OCI-LY7 (cell line): ENCODE measurements around the gene DERL3. TPM values are rescaled to one million over a fixed set of nuclear protein-coding genes. Genes with fewer than 3 reads are reported as not detected.

ENCODE experiments used
- BruUV-seq: library from RNA; stranded (reverse); fragments of 400-500 nt; replicated peaks from 2 replicates; lab custom pipeline; 2021; lab: Mats Ljungman, UMichigan
- CTCF ChIA-PET: fragments of 300-600 bp; sonication (Branson Sonifier 250); formaldehyde crosslinking; loops from one replicate; lab custom pipeline; 2022; ENCODE audit warnings: antibody characterized with exemption; ENCODE audit not compliant: unreplicated experiment; lab: Charles Lee
- POLR2A ChIA-PET: fragments of 300-600 bp; sonication (Branson Sonifier 250); formaldehyde crosslinking; loops from one replicate; lab custom pipeline; 2022; ENCODE audit warnings: antibody characterized with exemption; lab: Charles Lee
- DNase-seq: peaks from one replicate; pipeline ENCODE4 v3.0.0-alpha.2; 2015; ENCODE audit warnings: low spot score
- H2AFZ ChIP-seq: fragments of 200-600 bp; sonication (generic), shearing (Covaris generic); 2 replicates; pipeline ENCODE4 v1.6.1; 2014; ENCODE audit warnings: mild to moderate bottlenecking, antibody characterized with exemption, low read length, moderate library complexity
- H3K27ac ChIP-seq: fragments of 200-600 bp; sonication (generic); 2 replicates; pipeline ENCODE4 v1.5.1; 2014; ENCODE audit warnings: mixed run types, low read depth, mild to moderate bottlenecking, moderate library complexity, low read length, inconsistent platforms; ENCODE audit not compliant: poor library complexity, severe bottlenecking
- H3K36me3 ChIP-seq: fragments of 200-600 bp; sonication (generic); 2 replicates; pipeline ENCODE4 v1.6.1; 2014; ENCODE audit warnings: mild to moderate bottlenecking, antibody characterized with exemption, low read length, moderate library complexity, mixed read lengths; ENCODE audit not compliant: insufficient read depth
- H3K4me1 ChIP-seq: fragments of 200-600 bp; sonication (generic); 2 replicates; pipeline ENCODE4 v1.5.1; 2014; ENCODE audit warnings: mild to moderate bottlenecking, low read length; ENCODE audit not compliant: insufficient read depth, poor library complexity, severe bottlenecking
- H3K4me2 ChIP-seq: fragments of 200-600 bp; sonication (generic); 2 replicates; pipeline ENCODE4 v1.6.1; 2014; ENCODE audit warnings: mild to moderate bottlenecking, low read length
- H3K4me3 ChIP-seq: fragments of 200-600 bp; sonication (generic); 2 replicates; pipeline ENCODE4 v1.5.1; 2014; ENCODE audit warnings: mild to moderate bottlenecking, low read depth, low read length; ENCODE audit not compliant: poor library complexity, severe bottlenecking
- H3K79me2 ChIP-seq: fragments of 200-600 bp; sonication (generic); 2 replicates; pipeline ENCODE4 v1.6.1; 2016; ENCODE audit warnings: low read depth, mild to moderate bottlenecking, low read length, moderate library complexity, mixed read lengths; ENCODE audit not compliant: insufficient read depth
- H3K9me2 ChIP-seq: fragments of 200-600 bp; sonication (generic); 2 replicates; pipeline ENCODE4 v1.6.1; 2016; ENCODE audit warnings: mild to moderate bottlenecking, low read length, mixed read lengths; ENCODE audit not compliant: insufficient read depth
- H3K9me3 ChIP-seq: fragments of 200-600 bp; sonication (generic); 2 replicates; pipeline ENCODE4 v1.6.1; 2014; ENCODE audit warnings: mild to moderate bottlenecking, mixed run types, low read length, mixed read lengths
- H4K20me1 ChIP-seq: fragments of 200-600 bp; sonication (generic); 2 replicates; pipeline ENCODE4 v1.6.1; 2014; ENCODE audit warnings: mild to moderate bottlenecking, antibody characterized with exemption, low read length, moderate library complexity, mixed read lengths; ENCODE audit not compliant: insufficient read depth
- EZH2phosphoT487 ChIP-seq: fragments of 200-600 bp; sonication (generic); IDR thresholded peaks from 2 replicates; pipeline ENCODE4 v1.6.1; 2018; ENCODE audit warnings: low read depth, borderline replicate concordance, mild to moderate bottlenecking, mixed run types, antibody characterized with exemption, low read length, moderate library complexity, mixed read lengths
- intact Hi-C: fragments of 100-400 bp; cut with micrococcal nuclease; formaldehyde crosslinking; loops from one replicate; pipeline ENCODE4 v1.10.0; 2022; ENCODE audit not compliant: unreplicated experiment
- total RNA-seq, 2 experiments: library from RNA; depleted of rRNA in 1 of 2; stranded (reverse); fragments of >200 nt in 1 of 2; shearing (Covaris generic) in 1 of 2; gene quantifications; 2 replicates each; pipeline ENCODE4 v1.2.3, GENCODE V29; 2014 to 2022
- TF ChIP-seq, protein P1 (sequence below): fragments of 200-600 bp; sonication (generic); conservative IDR thresholded peaks from 2 replicates; pipeline ENCODE4 v1.5.1; 2014; ENCODE audit warnings: mild to moderate bottlenecking, antibody characterized with exemption, low read length, moderate library complexity, mixed read lengths

The DERL3 gene
- total RNA-seq, 2 experiments from 2014 or later: 44.6 to 52.1 TPM

DNA sequence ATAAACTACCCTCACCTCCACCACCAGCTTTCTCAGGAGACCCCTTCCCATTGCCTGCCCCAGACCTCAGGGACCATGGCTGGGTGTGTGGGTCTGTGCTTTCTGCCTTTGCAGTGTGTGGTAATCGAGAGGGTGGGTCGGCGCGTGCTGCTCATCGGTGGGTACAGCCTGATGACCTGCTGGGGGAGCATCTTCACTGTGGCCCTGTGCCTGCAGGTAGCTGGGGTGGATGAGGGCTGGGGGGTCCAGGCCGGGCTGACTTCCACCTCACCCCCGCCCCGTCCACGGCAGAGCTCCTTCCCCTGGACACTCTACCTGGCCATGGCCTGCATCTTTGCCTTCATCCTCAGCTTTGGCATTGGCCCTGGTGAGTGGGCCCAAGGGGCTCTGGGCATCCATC is 44.9 kb upstream of the DERL3 start:
- POLR2A ChIA-PET: no interaction called here
- Histone ChIP-seq H2AFZ (no peak overlapping the region), H3K27ac (no peak overlapping the region), H3K79me2 (no peaks in the 10 kb centered on the region), H3K4me1 (no peaks in the 10 kb centered on the region), H4K20me1 (no peaks in the 10 kb centered on the region), H3K4me2 (no peak overlapping the region), H3K9me2 (no peaks in the 10 kb centered on the region), H3K36me3 (peaks cover 4% of the 10 kb centered on the region; the same call in 1 of the 2 replicates), H3K4me3 (no peak overlapping the region), H3K9me3 (no peaks in the 10 kb centered on the region)
- TF ChIP-seq EZH2phosphoT487: no peak
- TF ChIP-seq, protein P1, sequence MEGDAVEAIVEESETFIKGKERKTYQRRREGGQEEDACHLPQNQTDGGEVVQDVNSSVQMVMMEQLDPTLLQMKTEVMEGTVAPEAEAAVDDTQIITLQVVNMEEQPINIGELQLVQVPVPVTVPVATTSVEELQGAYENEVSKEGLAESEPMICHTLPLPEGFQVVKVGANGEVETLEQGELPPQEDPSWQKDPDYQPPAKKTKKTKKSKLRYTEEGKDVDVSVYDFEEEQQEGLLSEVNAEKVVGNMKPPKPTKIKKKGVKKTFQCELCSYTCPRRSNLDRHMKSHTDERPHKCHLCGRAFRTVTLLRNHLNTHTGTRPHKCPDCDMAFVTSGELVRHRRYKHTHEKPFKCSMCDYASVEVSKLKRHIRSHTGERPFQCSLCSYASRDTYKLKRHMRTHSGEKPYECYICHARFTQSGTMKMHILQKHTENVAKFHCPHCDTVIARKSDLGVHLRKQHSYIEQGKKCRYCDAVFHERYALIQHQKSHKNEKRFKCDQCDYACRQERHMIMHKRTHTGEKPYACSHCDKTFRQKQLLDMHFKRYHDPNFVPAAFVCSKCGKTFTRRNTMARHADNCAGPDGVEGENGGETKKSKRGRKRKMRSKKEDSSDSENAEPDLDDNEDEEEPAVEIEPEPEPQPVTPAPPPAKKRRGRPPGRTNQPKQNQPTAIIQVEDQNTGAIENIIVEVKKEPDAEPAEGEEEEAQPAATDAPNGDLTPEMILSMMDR: no peak
- BruUV-seq: no TSS peak
- CTCF ChIA-PET: no interaction called here
- intact Hi-C loops: no loop called here
- no peak for DNase-seq

DNA sequence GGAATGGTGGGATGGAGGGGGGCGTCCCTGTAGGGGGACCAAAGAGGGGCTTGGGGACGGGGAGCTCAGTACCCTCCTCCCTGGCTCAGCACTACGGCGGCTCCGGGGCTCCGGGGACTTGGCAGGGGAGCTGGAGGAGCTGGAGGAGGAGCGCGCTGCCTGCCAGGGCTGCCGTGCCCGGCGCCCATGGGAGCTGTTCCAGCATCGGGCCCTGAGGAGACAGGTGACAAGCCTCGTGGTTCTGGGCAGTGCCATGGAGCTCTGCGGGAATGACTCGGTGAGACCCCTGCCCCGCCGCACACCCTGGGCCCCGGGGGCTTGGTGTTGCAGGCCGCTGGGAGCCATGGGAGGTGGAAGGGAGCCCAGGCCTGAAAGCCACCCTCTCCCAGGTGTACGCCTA is 43.6 kb upstream of the DERL3 start:
- H4K20me1 ChIP-seq: no peaks in the 10 kb centered on the region
- H2AFZ ChIP-seq: no peak overlapping the region
- no peak overlapping the region for H3K4me2 ChIP-seq
- H3K4me1 ChIP-seq: no peaks in the 10 kb centered on the region
- no peaks in the 10 kb centered on the region for H3K9me2 ChIP-seq
- ChIA-PET CTCF (no interaction called here), POLR2A (no interaction called here)
- no peak for DNase-seq
- H3K36me3 ChIP-seq: peaks cover 10% of the 10 kb centered on the region; the same call in 1 of the 2 replicates
- intact Hi-C loops: no loop called here
- TF ChIP-seq EZH2phosphoT487: no peak
- TF ChIP-seq, protein P1: no peak
- BruUV-seq: no TSS peak
- no peak overlapping the region for H3K4me3 ChIP-seq
- H3K27ac ChIP-seq: no peak overlapping the region
- no peaks in the 10 kb centered on the region for H3K79me2 ChIP-seq
- no peaks in the 10 kb centered on the region for H3K9me3 ChIP-seq

DNA sequence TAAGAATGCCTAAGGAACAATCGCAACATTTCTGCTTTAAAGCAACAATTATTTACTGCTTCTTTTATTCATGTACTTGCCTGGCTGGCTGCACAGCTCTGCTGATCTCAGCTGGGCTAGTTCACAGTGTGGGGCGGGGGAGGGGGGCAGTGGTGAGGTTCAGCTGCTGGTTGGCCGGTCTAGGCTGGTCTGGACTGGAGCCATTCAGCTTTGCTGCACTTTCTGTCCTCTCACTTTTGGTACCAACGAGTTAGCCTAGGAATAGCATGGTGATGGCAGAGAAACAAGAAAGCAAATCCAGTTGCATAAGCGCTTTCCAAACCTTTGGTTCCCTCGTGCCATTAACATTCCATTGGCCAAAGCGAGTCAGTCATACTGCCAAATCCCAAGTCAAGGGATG is 39.4 kb upstream of the DERL3 start:
- no peak for DNase-seq
- Histone ChIP-seq H2AFZ (no peak overlapping the region), H4K20me1 (no peaks in the 10 kb centered on the region), H3K4me3 (no peak overlapping the region), H3K4me1 (peaks cover 10% of the 10 kb centered on the region), H3K9me2 (no peaks in the 10 kb centered on the region), H3K36me3 (peaks cover 36% of the 10 kb centered on the region; the same call in 1 of the 2 replicates), H3K4me2 (no peak overlapping the region), H3K79me2 (no peaks in the 10 kb centered on the region), H3K27ac (no peak overlapping the region), H3K9me3 (no peaks in the 10 kb centered on the region)
- CTCF ChIA-PET: no interaction called here
- BruUV-seq: no TSS peak
- POLR2A ChIA-PET: no interaction called here
- TF ChIP-seq EZH2phosphoT487: no peak
- TF ChIP-seq, protein P1: no peak
- intact Hi-C loops: no loop called here
